Psoas muscle (tissue), 8 donors: Measurements from ENCODE around the gene METTL27. TPM values are rescaled to one million over a fixed set of nuclear protein-coding genes. Genes with fewer than 3 reads are reported as not detected.
A peak's percentile ranks its signal among the peaks of the same experiment; 100 is the strongest.

Source experiments
- ATAC-seq, 4 donors: fragments of 200-7000 bp; cut with Tn5 transposase; one replicate each; pipeline ENCODE4 v1.9.1; 2020; ENCODE audit warnings: moderate library complexity in 3 of 4, mild to moderate bottlenecking in 2 of 4
- DNase-seq, 2 donors: peaks; one replicate each; pipeline ENCODE4 v3.0.0-alpha.2; 2020
- H3K27ac ChIP-seq: fragments of 200-600 bp; one replicate; pipeline ENCODE4 v1.8.0; 2022
- H3K27me3 ChIP-seq, 3 donors: fragments of 200-600 bp in 1 of 3; one replicate each; pipeline versions ENCODE4 v1.6.1 to v1.8.0; 2013 to 2022; ENCODE audit warnings: low read length in 2 of 3, mild to moderate bottlenecking in 2 of 3, moderate library complexity in 1 of 3; ENCODE audit not compliant: insufficient read depth in 3 of 3
- H3K36me3 ChIP-seq, 2 donors: fragments of 200-600 bp in 1 of 2; one replicate each; pipeline versions ENCODE4 v1.6.1 to v1.8.0; 2013 to 2022; ENCODE audit warnings: low read depth in 1 of 2, mild to moderate bottlenecking in 1 of 2, moderate library complexity in 1 of 2; ENCODE audit not compliant: insufficient read depth in 1 of 2
- H3K4me1 ChIP-seq: fragments of 200-600 bp; one replicate; pipeline ENCODE4 v1.8.0; 2022
- H3K4me3 ChIP-seq: fragments of 200-600 bp; one replicate; pipeline ENCODE4 v1.8.0; 2022; ENCODE audit warnings: mild to moderate bottlenecking
- H3K9me3 ChIP-seq: fragments of 200-600 bp; one replicate; pipeline ENCODE4 v1.8.0; 2022
- WGBS, 3 donors: extraction: QIAGEN DNeasy Blood & Tissue Kit; methylation state at CpG; one replicate each; pipeline versions ENCODE4 v1.1.6 to v1.1.7; 2013; 5-methylcytosine and 5-hydroxymethylcytosine counted together
- intact Hi-C, 2 donors: fragments of 100-400 bp; cut with DNase I; formaldehyde crosslinking; loops; one replicate each; pipeline versions ENCODE4 v1.11.0 to v1.14.2; 2022
- long read RNA-seq, 2 donors: library from polyadenylated mRNA; unstranded; transcript quantifications; one replicate each; pipeline ENCODE4 v2.0.0, GENCODE V29; 2021
- polyA plus RNA-seq, 3 donors: library from polyadenylated mRNA; stranded (reverse); fragments of 200-250 nt; gene quantifications; one replicate each; pipeline ENCODE4 v1.2.3, GENCODE V29; 2013
- total RNA-seq, 4 donors: library from RNA; stranded (reverse); fragmentation: NEBNext Ultra II Directional in 2 of 4; extraction: Animal tissue kit (Norgen Biotek cat#: 25700) in 2 of 4; gene quantifications; one replicate each; pipeline versions ENCODE4 v1.2.1 to v1.2.4, GENCODE V29; 2021 to 2023
- TF ChIP-seq, protein P1 (sequence below): fragments of 200-600 bp; IDR thresholded peaks from one replicate; pipeline ENCODE4 v1.8.0; 2022; ENCODE audit warnings: antibody characterized with exemption
- donor health status: healthy with polysubstance abuse.
- donor health status: DM: no; HTN: no; CAD: no; lungs with moderate emphysema.
- donor health status: Bipolar disorder and iron deficiency.
- donor health status: healthy.
- donor health status: DM: yes; HTN: yes; CAD: no.
- donor health status: DM: no; HTN: no; CAD: no.
- donor health status: DM: no; HTN: no; CAD: no.
- donor health status: DM: yes; HTN: yes; CAD: no.

Gene METTL27, protein sequence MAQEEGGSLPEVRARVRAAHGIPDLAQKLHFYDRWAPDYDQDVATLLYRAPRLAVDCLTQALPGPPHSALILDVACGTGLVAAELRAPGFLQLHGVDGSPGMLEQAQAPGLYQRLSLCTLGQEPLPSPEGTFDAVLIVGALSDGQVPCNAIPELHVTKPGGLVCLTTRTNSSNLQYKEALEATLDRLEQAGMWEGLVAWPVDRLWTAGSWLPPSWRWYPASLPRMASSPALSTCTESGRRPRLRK
- under 1 TPM in 3 of 4 donors, not detected in 1; 0.24 to 0.84 (median 0.50) TPM for total RNA-seq
- under 1 TPM; 0.09 to 0.21 (median 0.11) TPM for polyA plus RNA-seq
- long read RNA-seq, donor 1, partial matches to known transcripts, result 0 of 2 reads
- long read RNA-seq, donor 1, other reads (novel, unspliced or antisense), result 1 of 2 reads
- long read RNA-seq, donor 2, result 0 reads

- TF ChIP-seq, protein P1, sequence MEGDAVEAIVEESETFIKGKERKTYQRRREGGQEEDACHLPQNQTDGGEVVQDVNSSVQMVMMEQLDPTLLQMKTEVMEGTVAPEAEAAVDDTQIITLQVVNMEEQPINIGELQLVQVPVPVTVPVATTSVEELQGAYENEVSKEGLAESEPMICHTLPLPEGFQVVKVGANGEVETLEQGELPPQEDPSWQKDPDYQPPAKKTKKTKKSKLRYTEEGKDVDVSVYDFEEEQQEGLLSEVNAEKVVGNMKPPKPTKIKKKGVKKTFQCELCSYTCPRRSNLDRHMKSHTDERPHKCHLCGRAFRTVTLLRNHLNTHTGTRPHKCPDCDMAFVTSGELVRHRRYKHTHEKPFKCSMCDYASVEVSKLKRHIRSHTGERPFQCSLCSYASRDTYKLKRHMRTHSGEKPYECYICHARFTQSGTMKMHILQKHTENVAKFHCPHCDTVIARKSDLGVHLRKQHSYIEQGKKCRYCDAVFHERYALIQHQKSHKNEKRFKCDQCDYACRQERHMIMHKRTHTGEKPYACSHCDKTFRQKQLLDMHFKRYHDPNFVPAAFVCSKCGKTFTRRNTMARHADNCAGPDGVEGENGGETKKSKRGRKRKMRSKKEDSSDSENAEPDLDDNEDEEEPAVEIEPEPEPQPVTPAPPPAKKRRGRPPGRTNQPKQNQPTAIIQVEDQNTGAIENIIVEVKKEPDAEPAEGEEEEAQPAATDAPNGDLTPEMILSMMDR, result no peak
These were observed at the start of gene METTL27 for GRCh38 chr7:73842067-73842976. METTL27 (minus strand) TSS chr7:73842516; CDS start chr7:73842140, 376 bp downstream.

GRCh38 chr7:73891178-73891885 lies 49.0 kb upstream of the METTL27 start:
- Histone ChIP-seq H3K27me3 (peaks cover 0 to 15% (median 0%) of the 10 kb centered on the region in 3 donors), H3K4me1 (peaks cover 12% of the 10 kb centered on the region), H3K27ac (no peak overlapping the region), H3K9me3 (peaks cover 7% of the 10 kb centered on the region), H3K4me3 (no peak overlapping the region), H3K36me3 (no peaks in the 10 kb centered on the region)
- peak in 1 of 2 donors; percentile 42 for DNase-seq
- TF ChIP-seq, protein P1, result no peak
- ATAC-seq, result no peak
- intact Hi-C loops, result no loop called here
- 63 to 85% (median 68%) methylated on average over 16 of the region's 16 CpGs for WGBS, 3 donors

More at GRCh38 chr7:73842067-73842976, at the start of gene METTL27:
- Histone ChIP-seq H3K27me3 (no peaks in the 10 kb centered on the region), H3K4me3 (peak within 1 kb of the TSS; percentile 76), H3K9me3 (no peaks in the 10 kb centered on the region), H3K36me3 (no peaks in the 10 kb centered on the region), H3K27ac (peak within 1 kb of the TSS; percentile 41), H3K4me1 (peaks cover 2% of the 10 kb centered on the region)
- DNase-seq (peak; percentile 93 to 96), ATAC-seq (peak; percentile 97 to 99 (median 98))
- intact Hi-C loops, result no loop called here
- 3 to 4% (median 4%) methylated on average over 33 to 43 of the region's 45 CpGs for WGBS, 3 donors

DNA sequence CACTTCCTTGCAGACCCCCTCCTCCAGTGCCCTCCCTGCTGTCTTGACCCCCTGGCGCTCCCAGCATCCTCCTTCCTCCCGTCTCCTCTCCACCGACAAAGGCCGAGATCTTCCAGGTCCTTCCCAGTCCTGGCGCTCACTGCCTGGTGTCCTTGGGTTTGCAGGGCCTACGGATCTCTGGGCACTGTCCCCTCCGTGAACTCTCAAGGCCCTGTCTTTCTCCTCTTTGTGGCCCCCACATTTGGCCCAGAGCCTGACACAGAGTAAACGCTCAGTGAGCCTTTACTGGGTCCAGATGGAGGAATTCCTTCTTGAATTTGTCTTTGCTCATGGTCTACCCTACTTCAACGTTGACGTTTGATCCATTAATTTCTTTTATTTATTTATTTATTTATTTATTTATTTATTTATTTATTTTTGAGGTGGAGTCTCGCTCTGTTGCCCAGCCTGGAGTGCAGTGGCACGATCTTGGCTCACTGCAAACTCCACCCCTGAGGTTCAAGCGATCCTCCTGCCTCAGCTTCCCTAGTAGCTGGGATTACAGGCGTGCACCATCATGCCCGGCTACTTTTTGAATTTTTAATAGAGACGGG lies 48.3 kb upstream of the METTL27 start:
- Histone ChIP-seq H3K9me3 (peaks cover 1% of the 10 kb centered on the region), H3K36me3 (no peaks in the 10 kb centered on the region), H3K4me3 (no peak overlapping the region), H3K27ac (no peak overlapping the region), H3K4me1 (peaks cover 16% of the 10 kb centered on the region), H3K27me3 (peaks cover 0 to 19% (median 0%) of the 10 kb centered on the region in 3 donors)
- ATAC-seq (no peak), DNase-seq (peak in 1 of 2 donors; percentile 44)
- WGBS, 3 donors, result 89 to 94% (median 93%) methylated on average over 16 of the region's 16 CpGs
- intact Hi-C loops, result no loop called here
- TF ChIP-seq, protein P1, result no peak

DNA sequence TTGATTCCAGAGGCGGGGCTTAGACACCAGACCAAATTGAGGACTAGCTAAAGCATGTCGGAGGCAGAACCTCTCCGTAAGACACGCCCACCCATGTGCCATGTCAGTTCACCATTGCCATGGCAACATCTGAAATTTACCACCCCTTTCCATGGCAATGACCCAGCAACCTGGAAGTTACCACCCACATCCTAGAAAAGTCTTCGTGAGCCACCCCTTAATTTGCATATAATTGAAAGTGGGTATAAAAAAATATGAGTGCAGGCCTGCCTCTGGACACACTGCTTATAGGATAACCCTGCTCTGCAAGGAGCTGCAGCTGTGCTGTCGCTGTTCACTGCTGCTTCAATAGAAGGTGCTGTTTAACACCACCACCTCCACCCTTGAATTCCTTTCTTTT lies 46.6 kb upstream of the METTL27 start:
- no peak overlapping the region for H3K27ac ChIP-seq
- intact Hi-C loops, result no loop called here
- no peaks in the 10 kb centered on the region for H3K36me3 ChIP-seq
- peaks cover 16% of the 10 kb centered on the region for H3K4me1 ChIP-seq
- H3K27me3 ChIP-seq, result peaks cover 0 to 19% (median 0%) of the 10 kb centered on the region in 3 donors
- 78 to 91% (median 85%) methylated on average over 6 of the region's 6 CpGs for WGBS, 3 donors
- DNase-seq (no peak), ATAC-seq (no peak)
- no peak overlapping the region for H3K4me3 ChIP-seq
- TF ChIP-seq, protein P1, result no peak
- no peaks in the 10 kb centered on the region for H3K9me3 ChIP-seq
